A673 (cell line): ENCODE data around the gene INMT.
A peak's percentile ranks its signal among the peaks of the same experiment; 100 is the strongest.

ENCODE experiments used
- CTCF ChIP-seq: fragments of 300-800, 200-600 bp; sonication (generic); conservative IDR thresholded peaks from 2 replicates; pipeline ENCODE4 v1.5.1; 2017; ENCODE audit warnings: low read depth, mild to moderate bottlenecking, antibody characterized with exemption, low read length, moderate library complexity, mixed read lengths
- EZH2 ChIP-seq: fragments of 200-600 bp; sonication (generic); IDR thresholded peaks from 2 replicates; pipeline ENCODE4 v1.6.1; 2017; ENCODE audit warnings: borderline replicate concordance, low read depth, mild to moderate bottlenecking, mixed read lengths, antibody characterized with exemption, low read length; ENCODE audit not compliant: poor library complexity, severe bottlenecking

- TF ChIP-seq CTCF (peak; percentile 45), EZH2 (no peak)
Measured at GRCh38 chr7:30702200-30702599, 49.7 kb upstream of the INMT start.
